Fibroblast of lung (primary cell): Measurements from ENCODE around the gene RTN4. TPM values are rescaled to one million over a fixed set of nuclear protein-coding genes. Genes with fewer than 3 reads are reported as not detected.

ENCODE experiments used
- DNase-seq, 2 donors: peaks; one replicate each; pipeline versions ENCODE4 v3.0.0 to v3.0.0-alpha.2; 2010; ENCODE audit warnings: low read depth in 2 of 2
- H2AFZ ChIP-seq: 2 replicates; pipeline ENCODE4 v1.5.1; 2012; ENCODE audit warnings: low read length, control low read depth, inconsistent platforms
- H3K27ac ChIP-seq: 2 replicates; pipeline ENCODE4 v1.5.1; 2011; ENCODE audit warnings: low read length, control low read depth; ENCODE audit not compliant: insufficient read depth
- H3K27me3 ChIP-seq: 2 replicates; pipeline ENCODE4 v1.5.1; 2011; ENCODE audit warnings: mild to moderate bottlenecking, low read length; ENCODE audit not compliant: control insufficient read depth, insufficient read depth
- H3K36me3 ChIP-seq: 2 replicates; pipeline ENCODE4 v1.5.1; 2011; ENCODE audit warnings: low read length; ENCODE audit not compliant: control insufficient read depth, insufficient read depth
- H3K4me1 ChIP-seq: 2 replicates; pipeline ENCODE4 v1.5.1; 2011; ENCODE audit warnings: low read length; ENCODE audit not compliant: control insufficient read depth, insufficient read depth; ENCODE audit errors: extremely low read depth
- H3K4me2 ChIP-seq: 2 replicates; pipeline ENCODE4 v1.5.1; 2011; ENCODE audit warnings: low read length, control low read depth; ENCODE audit not compliant: insufficient read depth; ENCODE audit errors: extremely low read depth
- H3K4me3 ChIP-seq, 4 experiments: fragments of 200-600 bp in 1 of 4; sonication (generic) in 1 of 4; replicated peaks in 1 of 4; 2 replicates each; pipeline ENCODE4 v1.5.1; 2011 to 2016; ENCODE audit warnings: low read length in 4 of 4, low read depth in 3 of 4, mild to moderate bottlenecking in 3 of 4, control low read depth in 2 of 4, inconsistent platforms in 1 of 4, mixed read lengths in 1 of 4; ENCODE audit not compliant: insufficient read depth in 1 of 4; ENCODE audit errors: control extremely low read depth in 1 of 4
- H3K79me2 ChIP-seq: 2 replicates; pipeline ENCODE4 v1.5.1; 2012; ENCODE audit warnings: mild to moderate bottlenecking, low read length, inconsistent platforms; ENCODE audit not compliant: control insufficient read depth, insufficient read depth
- H3K9ac ChIP-seq: 2 replicates; pipeline ENCODE4 v1.5.1; 2011; ENCODE audit warnings: mild to moderate bottlenecking, low read length, control low read depth; ENCODE audit not compliant: insufficient read depth
- H3K9me3 ChIP-seq: 2 replicates; pipeline ENCODE4 v1.5.1; 2012; ENCODE audit warnings: low read depth, low read length; ENCODE audit not compliant: control insufficient read depth, insufficient read depth
- H4K20me1 ChIP-seq: 2 replicates; pipeline ENCODE4 v1.5.1; 2011; ENCODE audit warnings: low read length; ENCODE audit not compliant: control insufficient read depth, insufficient read depth; ENCODE audit errors: extremely low read depth
- CTCF ChIP-seq, 2 donors: IDR thresholded peaks in 1 of 2; conservative IDR thresholded peaks in 1 of 2; 1 replicate in 1 of 2; 2 replicates in 1 of 2; pipeline ENCODE4 v1.5.1; 2011 to 2012; ENCODE audit warnings: low read length in 2 of 2, control low read depth in 1 of 2, inconsistent platforms in 1 of 2, low read depth in 1 of 2, mild to moderate bottlenecking in 1 of 2
- EZH2 ChIP-seq: IDR thresholded peaks from 2 replicates; pipeline ENCODE4 v1.5.1; 2012; ENCODE audit warnings: low read length, control low read depth, mild to moderate bottlenecking; ENCODE audit errors: missing control alignments
- polyA plus RNA-seq, 2 donors: library from polyadenylated mRNA; depleted of rRNA in 1 of 2; stranded (reverse) in 1 of 2; unstranded in 1 of 2; fragments of >200 nt; gene quantifications; 2 replicates each; pipeline ENCODE4 v1.2.1, GENCODE V29; 2011 to 2012; ENCODE audit warnings: missing spikeins in 1 of 2
- total RNA-seq: library from RNA; depleted of rRNA; stranded (reverse); fragments of >200 nt; gene quantifications from 2 replicates; pipeline ENCODE4 v1.2.1, GENCODE V29; 2014

The RTN4 gene
- total and polyA plus RNA-seq, 2 donors (not counting 1 experiment from before 2014, with no cell fraction given): 560 to 1,326 TPM

- TF ChIP-seq CTCF (conservative IDR thresholded peaks at IDR 0.05 in 1 of 2, IDR thresholded peaks at IDR 0.05 in 1 of 2; ENCODE audit: low read depth in 1 of 2, low read length in 2 of 2) (no peak), EZH2 (no peak)
- Histone ChIP-seq H3K36me3 (no peaks in the 10 kb centered on the region), H3K9me3 (no peaks in the 10 kb centered on the region), H3K4me1 (peaks cover 7% of the 10 kb centered on the region), H3K9ac (no peak overlapping the region), H3K27ac (no peak overlapping the region), H2AFZ (no peak overlapping the region), H3K27me3 (no peaks in the 10 kb centered on the region), H3K4me2 (no peak overlapping the region), H4K20me1 (no peaks in the 10 kb centered on the region), H3K79me2 (no peaks in the 10 kb centered on the region), H3K4me3 (no peak overlapping the region)
- no peak for DNase-seq
Measured at GRCh38 chr2:54948120-54948519, 102.1 kb downstream of the RTN4 start.

- peaks cover 7% of the 10 kb centered on the region for H3K4me1 ChIP-seq
- TF ChIP-seq EZH2 (no peak), CTCF (conservative IDR thresholded peaks at IDR 0.05 in 1 of 2, IDR thresholded peaks at IDR 0.05 in 1 of 2; ENCODE audit: low read depth in 1 of 2, low read length in 2 of 2) (no peak)
- no peak overlapping the region for H3K4me3 ChIP-seq
- no peak for DNase-seq
- H2AFZ ChIP-seq: no peak overlapping the region
- H3K27ac ChIP-seq: no peak overlapping the region
- H3K9me3 ChIP-seq: no peaks in the 10 kb centered on the region
- no peaks in the 10 kb centered on the region for H3K27me3 ChIP-seq
- no peaks in the 10 kb centered on the region for H3K36me3 ChIP-seq
- no peak overlapping the region for H3K9ac ChIP-seq
- no peaks in the 10 kb centered on the region for H3K79me2 ChIP-seq
- H3K4me2 ChIP-seq: no peak overlapping the region
- no peaks in the 10 kb centered on the region for H4K20me1 ChIP-seq
Measured at GRCh38 chr2:54947646-54948045, 102.6 kb downstream of the RTN4 start.

- Histone ChIP-seq H3K79me2 (no peaks in the 10 kb centered on the region), H3K27ac (no peak overlapping the region), H2AFZ (no peak overlapping the region), H3K4me2 (no peak overlapping the region), H3K9me3 (no peaks in the 10 kb centered on the region), H3K4me3 (no peak overlapping the region), H4K20me1 (no peaks in the 10 kb centered on the region), H3K4me1 (peaks cover 7% of the 10 kb centered on the region), H3K27me3 (no peaks in the 10 kb centered on the region), H3K36me3 (no peaks in the 10 kb centered on the region), H3K9ac (no peak overlapping the region)
- no peak for DNase-seq
- TF ChIP-seq EZH2: no peak
- no peak for TF ChIP-seq CTCF (conservative IDR thresholded peaks at IDR 0.05 in 1 of 2, IDR thresholded peaks at IDR 0.05 in 1 of 2; ENCODE audit: low read depth in 1 of 2, low read length in 2 of 2)
Measured at GRCh38 chr2:54947136-54947535, 103.1 kb downstream of the RTN4 start.
